Measurements from ENCODE around the gene SRPK2.

- TF ChIP-seq, protein P1, sequence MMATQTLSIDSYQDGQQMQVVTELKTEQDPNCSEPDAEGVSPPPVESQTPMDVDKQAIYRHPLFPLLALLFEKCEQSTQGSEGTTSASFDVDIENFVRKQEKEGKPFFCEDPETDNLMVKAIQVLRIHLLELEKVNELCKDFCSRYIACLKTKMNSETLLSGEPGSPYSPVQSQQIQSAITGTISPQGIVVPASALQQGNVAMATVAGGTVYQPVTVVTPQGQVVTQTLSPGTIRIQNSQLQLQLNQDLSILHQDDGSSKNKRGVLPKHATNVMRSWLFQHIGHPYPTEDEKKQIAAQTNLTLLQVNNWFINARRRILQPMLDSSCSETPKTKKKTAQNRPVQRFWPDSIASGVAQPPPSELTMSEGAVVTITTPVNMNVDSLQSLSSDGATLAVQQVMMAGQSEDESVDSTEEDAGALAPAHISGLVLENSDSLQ (IDR thresholded peaks at IDR 0.05), result no peak
- no peak for TF ChIP-seq NFRKB (IDR thresholded peaks at IDR 0.05)
- no peak for TF ChIP-seq SP1 (IDR thresholded peaks at IDR 0.05)
- TF ChIP-seq FOXM1 (IDR thresholded peaks at IDR 0.05; ENCODE audit: borderline replicate concordance), result no peak
- no peak for TF ChIP-seq SUZ12 (IDR thresholded peaks at IDR 0.05)
- no peak for TF ChIP-seq BHLHE40 (IDR thresholded peaks at IDR 0.05; ENCODE audit: borderline replicate concordance)
- TF ChIP-seq FOXK2 (IDR thresholded peaks at IDR 0.05), result no peak
- no peak for TF ChIP-seq HDGF (IDR thresholded peaks at IDR 0.05; ENCODE audit: borderline replicate concordance)
- TF ChIP-seq ELF4 (IDR thresholded peaks at IDR 0.05), result no peak
- no peak for TF ChIP-seq TARDBP (IDR thresholded peaks at IDR 0.05)
- no peak for TF ChIP-seq FOXA1 (IDR thresholded peaks at IDR 0.05)
- TF ChIP-seq ARNT (IDR thresholded peaks at IDR 0.05), result no peak
- no peak for TF ChIP-seq LEF1 (IDR thresholded peaks at IDR 0.05; ENCODE audit: borderline replicate concordance)
Observed at GRCh38 chr7:105157278-105157677, 231.4 kb downstream of the SRPK2 start.

All from HEK293T (cell line).